Stimulated activated CD8-positive, alpha-beta memory T cell treated with anti-CD3 and anti-CD28 coated beads, Interleukin-12 subunit alpha, Interleukin-12 subunit beta, amount 100 ng/mL, for 4 hours (primary cell): ENCODE results near the gene SPAG4.

ENCODE experiments used
- DNase-seq: peaks from one replicate; pipeline ENCODE4 v3.0.0-alpha.2; 2020; ENCODE audit warnings: low read depth

The SPAG4 gene

DNA sequence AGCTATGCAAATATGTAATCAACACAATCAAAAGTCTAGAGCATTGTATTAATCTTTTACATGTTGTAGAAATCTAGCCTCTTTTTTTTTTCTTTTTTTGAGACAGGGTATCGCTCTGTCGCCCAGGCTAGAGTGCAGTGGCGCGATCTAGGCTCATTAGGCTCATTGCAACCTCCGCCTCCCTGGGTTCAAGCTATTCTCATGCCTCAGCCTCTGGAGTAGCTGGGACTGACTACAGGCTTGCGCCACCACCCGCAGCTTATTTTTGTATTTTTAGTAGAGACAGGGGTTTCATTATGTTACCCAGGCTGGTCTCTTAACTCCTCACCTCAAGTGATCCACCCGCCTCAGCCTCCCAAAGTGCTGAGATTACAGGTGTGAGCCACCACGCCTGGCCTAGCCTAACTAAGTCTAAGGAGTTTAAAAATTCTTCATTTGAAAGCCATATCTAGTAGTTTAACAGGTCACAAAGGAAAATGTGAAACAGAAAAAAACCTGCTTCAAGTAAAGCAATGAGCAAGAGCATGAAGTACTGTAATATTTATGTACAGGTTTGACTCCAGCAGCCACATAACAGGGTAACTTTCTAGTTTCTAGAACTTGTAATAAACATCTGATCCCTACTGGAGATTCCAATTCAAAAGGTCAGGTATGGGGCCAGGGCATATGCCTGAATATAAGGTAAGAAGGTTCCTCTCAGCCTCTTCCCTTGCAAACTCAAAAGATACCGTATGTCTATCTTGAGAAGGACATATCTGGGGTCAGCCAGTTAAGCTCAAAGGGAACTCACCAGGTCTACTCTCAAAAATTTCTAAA is 44.7 kb downstream of the SPAG4 start:
- DNase-seq = no peak

DNA sequence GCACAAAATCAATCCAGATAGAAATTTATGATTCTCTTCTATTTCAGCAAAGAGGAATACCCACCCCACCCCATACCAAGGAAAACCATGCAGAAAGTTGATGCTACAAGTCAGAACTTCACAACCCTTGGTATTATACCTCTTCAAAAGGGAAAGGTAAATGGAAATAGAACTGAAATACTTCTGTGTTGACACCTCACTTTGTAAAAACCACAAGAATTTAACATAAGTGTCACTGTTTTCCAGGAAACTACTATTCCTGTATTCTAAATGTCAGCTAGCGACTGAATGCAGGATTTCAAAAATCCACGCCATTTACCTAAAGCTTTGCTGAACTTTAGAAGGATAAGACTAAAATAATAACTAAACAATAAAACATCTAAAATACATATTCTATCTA is 45.4 kb downstream of the SPAG4 start:
- no peak for DNase-seq

DNA sequence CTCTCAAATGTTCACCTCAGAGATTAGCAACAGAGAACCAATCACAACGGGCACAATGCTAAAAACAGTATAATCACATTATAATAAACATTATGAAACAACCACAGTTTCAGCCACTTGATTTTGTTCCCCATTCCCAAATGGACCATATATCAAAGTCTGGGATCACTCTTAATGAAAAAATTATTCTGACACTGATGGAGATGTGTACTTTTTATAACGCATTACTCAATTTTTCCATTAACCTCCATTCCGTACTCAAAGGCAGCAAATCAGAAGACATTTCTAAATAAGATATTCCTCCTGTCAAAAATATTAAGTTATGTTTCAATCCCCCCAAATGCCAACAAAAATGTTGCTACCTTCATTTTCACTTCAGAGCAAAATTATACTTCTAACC is 46.3 kb downstream of the SPAG4 start:
- no peak for DNase-seq

- no peak for DNase-seq
Observed at GRCh38 chr20:35662551-35662950, 46.9 kb downstream of the SPAG4 start.

DNA sequence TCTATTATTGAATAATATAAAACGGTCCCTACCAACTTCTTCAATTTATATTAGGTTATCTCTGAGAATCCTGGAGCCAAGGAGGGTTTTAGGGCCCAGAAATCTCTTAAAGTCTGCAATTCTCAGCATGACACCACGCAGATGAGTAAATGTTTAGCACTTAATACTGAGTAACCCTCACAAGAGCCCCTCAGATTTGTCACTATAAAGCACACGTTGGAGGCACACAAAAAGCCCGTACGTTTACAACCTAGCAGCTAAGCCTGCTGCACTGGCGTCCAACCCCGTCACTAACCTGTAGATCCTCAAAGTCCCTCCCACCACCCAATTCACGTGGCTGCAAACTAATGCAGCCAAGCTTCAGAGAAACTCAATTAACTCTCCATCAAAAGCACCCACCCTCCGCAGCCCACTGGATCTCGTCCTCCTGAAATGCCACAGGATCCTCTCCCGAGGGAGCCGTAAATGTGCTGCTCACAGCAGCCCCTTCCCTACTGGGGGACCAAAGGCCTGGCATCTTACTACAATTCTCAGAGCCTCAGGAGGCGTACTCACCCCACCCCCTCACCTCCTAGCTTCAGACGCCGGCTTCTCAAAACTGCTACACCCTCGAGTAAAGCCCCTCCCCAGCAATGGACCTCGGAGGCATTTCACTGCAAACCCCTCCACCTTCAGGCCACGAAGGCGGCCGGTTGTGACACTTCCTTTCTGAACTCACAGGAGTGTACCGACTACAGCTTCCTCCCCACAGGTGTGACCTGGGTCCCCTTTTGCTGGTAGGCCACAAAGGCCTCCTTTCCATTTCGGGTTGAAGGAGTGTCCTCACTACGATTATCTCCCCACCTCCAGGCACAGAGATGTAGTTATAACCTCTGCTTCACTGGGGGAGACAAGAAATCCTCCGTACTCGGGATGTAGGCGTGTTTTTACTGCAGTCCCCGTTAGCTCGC is 48.2 kb downstream of the SPAG4 start:
- peak; percentile 29 for DNase-seq

DNA sequence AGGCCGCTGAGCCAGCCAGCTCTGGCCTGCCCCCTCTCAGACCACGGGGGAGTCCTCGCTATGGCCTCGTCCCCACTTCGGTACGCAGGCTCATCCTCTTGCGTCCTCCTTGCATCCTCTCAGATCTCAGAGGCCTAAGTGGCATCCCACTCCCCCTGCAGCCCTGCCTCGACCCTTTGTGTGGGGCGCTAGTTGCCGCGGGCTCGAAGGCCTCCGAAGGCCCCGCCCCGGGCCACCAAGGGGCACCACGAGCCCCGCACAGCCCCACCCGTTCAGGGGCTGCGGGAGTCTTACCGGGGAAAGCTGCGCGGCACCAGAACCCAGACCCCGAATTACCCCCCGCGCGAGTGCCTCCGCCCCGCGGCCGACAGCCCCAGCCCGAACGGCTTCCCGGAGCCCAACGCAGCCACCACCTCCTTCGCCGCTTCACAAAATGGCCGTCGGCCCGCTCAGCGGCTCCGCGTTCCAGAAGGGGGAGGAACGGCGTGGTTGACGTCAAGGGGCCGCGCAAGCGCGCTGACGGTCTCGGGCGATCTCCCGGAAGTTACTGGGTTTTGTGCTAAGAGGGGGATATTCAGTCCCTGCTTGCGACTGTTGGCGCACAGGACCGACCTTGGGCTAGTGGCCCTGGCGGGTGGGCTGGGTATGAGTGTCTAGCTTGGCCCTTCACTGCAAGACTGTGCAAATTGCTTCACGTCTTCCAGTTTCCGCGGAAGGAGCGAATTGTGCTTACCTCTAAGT is 49.0 kb downstream of the SPAG4 start, which contains the start of the genes CPNE1 and RBM12:
CPNE1 (minus strand) TSS at position 435 of the 741 bp plus-strand sequence. CDS start 31,977 bp downstream, outside the sequence.
RBM12 (minus strand) TSS at position 435 of the 741 bp plus-strand sequence. CDS start 9,578 bp downstream, outside the sequence.
- peak; percentile 89 for DNase-seq

DNA sequence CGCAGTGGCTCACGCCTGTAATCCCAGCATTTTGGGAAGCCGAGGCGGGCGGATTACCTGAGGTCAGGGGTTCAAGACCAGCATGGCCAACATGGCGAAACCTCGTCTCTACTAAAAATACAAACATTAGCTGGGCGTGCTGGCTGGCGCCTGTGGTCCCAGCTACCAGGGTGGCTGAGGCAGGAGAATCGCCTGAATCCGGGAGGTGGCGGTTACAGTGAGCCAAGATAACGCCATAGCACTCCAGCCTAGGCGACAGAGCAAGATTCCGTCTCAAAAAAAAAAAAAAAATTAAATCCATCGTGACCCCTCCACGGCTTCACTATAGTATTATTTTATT is 50.3 kb downstream of the SPAG4 start:
- DNase-seq = no peak

- DNase-seq = no peak
Observed at GRCh38 chr20:35669221-35669620, 53.6 kb downstream of the SPAG4 start.

- no peak for DNase-seq
Observed at GRCh38 chr20:35669681-35670080, 54.1 kb downstream of the SPAG4 start.
